OCI-M1 (cell line): Measurements from ENCODE around the gene CYB5D1.
A peak's percentile ranks its signal among the peaks of the same experiment; 100 is the strongest.
"Not testable (repeated sequence)": the region's sequence is repeated elsewhere in the genome, so short reads cannot be mapped to it uniquely, and the experiment has no call there.

Experiments
- DNase-seq: peaks from one replicate; lab custom pipeline; 2025; lab: John Stamatoyannopoulos, UW

Gene CYB5D1

DNA sequence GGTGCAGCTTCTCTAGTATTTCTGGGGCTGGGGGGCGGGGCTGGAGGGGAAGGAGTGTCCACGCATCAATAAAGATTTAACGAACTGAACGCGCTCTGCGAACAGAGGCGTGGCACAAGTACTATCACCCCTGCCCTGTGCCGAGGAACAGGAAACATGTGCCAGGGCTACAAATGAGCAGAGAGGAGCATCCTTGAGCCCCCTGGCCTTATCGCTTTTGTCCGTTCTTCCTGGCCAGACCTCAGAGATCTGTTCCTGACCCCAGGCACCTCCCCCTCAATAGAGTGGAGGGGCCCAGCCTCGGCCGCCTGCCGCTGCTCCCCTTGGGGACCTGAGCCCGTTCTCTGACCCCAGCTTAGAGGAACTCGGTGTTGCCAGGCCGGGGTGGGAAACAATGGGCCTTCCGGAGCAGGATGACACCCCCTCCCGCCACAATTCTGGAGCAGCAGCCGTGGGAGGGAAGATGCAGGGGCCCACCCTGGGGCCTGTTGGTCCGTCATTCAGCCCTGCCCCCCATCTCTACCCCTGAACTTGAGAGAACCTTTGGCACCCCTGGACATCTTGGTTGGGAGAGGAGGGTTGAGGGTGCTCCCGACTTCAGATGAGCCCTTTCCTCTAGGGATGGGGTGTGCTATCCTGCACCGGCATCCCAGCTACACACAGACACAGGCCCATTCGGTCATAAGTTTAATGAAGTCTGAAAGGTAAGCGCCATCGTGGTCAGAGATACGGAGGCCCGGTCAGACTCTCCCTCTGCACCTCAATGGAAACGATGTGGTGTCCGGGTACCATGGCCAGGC, 1.6 kb upstream of the CYB5D1 start:
- DNase-seq = peak; percentile 90

DNA sequence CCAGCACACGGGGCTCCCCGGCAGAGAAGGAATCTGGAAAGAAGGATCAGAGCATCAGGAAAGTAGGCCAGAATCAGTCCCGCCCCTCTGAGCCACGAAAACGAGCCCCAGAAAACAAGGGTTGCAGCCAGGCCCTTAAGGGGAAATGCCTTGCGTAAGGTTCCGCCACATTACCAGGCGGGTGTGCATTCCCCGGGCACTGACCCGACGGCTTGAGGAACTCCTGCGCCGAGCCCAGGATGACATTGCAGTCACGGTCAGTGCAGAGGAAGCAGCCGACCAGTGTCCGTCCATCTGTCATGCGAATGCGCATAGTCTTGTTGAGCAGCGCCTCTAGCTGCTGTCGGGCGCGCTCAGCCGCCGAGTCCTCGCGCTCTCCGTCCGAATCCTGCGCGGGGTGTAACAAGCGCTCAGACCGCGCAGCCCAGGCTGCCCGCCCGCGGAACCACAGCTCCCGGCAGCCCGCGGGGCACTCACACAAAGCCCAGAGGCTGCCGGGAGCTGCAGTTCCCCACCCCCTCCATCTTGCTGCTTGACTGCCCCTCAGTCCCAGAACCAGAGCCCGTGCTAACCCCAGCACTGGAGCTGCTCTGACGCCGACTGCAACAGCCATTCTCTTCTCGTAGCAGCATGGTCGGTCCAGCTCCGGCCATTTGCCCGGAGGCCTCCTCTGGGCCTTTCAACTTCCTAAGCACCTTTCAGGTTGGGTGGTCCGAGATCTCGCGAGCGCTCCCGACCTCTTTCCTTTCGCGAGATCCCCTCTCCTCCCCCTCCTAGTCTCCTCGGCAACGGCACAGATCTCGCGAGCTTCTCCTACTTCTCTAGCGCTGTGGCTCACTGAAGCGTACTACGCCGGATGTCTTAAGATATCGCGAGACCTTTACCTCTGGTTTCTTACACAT, 741 bp upstream of the CYB5D1 start, which contains the start of gene NAA38:
Gene NAA38 (minus strand): TSS at position 749 of the 902 bp plus-strand sequence. CDS start 96 bp downstream, at position 653.
- peak; percentile 99 for DNase-seq

DNA sequence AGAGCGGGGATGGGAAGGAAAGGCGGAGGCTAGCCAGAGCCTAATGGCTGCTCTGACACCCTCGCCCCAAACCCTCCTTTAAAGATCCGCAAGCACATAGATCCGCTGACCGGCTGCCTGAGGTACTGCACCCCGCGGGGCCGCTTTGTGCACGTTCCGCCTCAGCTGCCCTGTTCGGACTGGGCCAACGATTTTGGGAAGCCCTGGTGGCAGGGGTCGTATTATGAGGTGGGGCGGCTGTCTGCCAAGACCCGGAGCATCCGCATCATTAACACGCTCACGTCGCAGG, 663 bp downstream of the CYB5D1 start:
- peak; percentile 74 for DNase-seq

DNA sequence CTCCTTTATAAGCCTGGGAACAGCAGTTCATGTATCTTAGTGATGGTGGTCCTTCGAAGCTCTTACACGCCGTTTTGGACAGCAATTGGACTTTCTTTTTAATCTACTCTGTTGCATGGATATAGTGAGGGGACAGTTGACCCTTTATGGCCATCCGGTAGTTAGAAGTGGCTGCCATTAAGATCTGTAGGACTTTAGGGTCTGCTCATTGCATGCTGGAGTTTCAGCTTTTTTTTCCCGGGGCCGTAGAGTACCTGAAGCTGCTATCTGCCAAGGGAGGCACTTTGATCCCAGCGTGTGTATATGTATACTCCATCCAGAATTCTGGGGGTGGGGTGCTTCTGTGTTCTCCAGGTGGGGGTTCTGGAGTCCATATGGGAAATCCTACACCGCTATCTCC, 1.2 kb downstream of the CYB5D1 start:
- no peak for DNase-seq

DNA sequence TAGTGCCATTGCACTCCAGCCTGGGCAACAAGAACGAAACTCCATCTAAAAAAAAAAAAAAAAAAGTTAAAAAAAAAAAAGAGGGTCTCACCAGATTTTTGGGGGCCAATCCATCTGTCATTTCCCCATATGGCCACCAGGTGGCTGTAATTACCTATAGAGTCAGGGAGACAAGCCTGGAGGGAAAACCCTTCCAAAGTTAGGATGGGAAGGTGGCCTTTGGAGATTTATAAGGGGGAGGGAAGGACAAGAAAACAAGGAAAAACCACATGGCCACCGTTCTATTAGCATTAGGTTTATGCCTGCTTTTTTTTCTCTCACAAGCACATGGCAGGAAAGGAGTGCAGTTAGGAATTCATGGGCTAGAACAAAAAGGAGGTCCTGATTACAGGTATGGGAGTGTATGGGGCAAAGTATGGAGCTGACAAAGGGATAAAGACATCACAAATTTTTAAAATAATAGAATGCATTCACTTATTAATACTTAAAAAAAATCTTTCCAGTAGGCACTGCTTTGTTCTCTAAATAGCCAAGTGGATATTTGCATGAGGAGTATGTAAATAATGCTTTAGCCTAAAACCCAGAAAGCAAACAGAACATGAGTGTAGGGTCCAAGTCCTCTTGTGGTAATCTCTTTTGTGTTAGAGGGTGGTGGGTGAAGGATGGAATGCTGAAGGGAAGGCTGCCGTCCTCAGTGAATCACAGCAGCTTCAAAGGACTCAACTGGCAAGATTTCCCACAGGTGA, 5.1 kb downstream of the CYB5D1 start:
- DNase-seq = peak; percentile 69

DNA sequence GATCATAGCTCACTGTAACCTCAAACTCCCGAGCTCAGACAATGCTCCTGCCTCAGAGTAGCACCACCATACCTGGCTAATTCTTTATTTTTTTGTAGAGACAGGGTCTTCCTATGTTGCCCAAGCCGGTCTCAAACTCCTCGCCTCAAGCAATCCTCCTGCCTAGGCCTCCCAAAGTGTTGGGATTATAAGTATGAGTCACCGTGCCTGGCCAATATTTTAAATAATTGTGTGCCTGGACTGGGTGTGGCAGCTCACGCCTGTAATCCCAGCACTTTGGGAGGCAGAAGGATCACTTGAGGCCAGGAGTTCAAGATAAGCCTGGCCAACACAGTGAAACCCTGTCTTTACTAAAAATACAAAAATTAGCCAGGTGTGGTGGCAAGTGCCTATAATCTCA, 6.6 kb downstream of the CYB5D1 start:
- DNase-seq = not testable (repeated sequence)

DNA sequence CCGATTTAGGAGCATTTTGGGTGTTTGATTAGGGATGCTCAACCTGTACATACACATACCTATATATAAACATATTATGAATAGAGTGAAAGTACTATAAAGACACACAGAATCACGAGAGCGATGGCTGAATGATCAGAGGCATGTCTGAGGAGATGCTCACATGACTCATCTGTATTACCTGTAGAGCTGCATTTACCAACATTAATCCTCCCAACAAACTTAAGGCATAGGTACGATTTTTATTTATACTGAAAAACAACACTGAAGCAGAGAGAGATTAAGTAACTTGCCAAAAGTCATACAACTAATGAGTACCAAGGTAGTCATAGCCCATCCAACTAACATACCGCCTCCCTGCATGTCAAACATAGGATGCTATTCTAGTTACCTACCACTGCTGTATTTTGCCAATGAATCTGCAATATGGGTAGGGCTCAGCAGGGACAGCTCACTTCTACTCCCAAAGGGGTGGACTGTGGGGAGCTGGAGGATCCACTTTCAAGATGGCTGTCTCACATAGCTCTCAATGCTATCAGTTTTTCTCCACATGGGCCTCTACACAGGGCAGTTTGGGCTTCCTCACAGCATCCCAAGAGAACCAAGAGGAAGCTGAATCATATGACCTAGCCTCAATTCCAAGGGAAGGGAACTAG, 7.3 kb downstream of the CYB5D1 start:
- no peak for DNase-seq

DNA sequence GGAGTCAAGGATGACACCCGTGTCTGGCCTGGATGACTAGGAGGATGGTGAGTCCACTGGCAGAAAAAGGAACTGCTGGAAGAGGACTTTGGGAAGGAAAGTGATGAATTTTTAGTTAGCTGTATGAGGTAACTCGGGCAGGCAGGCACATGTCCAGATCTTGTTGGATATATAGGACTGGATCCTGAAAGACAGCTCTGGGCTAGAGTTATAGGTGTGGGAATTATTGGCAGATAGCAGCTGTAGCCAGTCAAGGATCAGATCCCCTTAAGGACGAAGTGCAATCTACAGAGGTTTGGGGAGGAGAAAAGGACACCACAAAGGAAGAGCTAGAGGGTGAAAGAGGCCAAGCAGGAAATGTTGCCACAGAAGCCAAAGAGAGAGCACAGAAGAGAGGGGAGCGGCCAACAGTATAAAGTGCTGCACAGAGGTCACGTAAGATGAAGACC, 10.1 kb downstream of the CYB5D1 start:
- no peak for DNase-seq

DNA sequence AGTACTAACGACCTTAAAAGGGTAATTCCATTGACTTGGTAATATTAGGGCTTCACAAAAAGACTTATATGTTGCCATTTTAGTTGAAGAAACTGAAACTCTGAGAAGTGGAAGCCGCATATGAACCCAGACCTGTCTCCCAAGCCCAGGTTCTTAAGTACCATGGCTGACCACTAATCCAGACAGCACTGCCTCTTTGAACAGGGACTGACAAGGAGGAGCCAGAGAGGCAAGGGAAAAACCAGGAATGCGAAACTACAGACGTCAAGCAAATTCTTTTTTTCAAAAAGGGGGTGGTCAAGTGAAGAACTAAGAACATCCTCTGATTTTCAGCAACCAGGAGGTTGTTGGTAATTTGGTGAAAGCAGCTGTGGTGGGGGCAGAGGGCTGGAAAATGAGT, 15.2 kb downstream of the CYB5D1 start:
- no peak for DNase-seq

DNA sequence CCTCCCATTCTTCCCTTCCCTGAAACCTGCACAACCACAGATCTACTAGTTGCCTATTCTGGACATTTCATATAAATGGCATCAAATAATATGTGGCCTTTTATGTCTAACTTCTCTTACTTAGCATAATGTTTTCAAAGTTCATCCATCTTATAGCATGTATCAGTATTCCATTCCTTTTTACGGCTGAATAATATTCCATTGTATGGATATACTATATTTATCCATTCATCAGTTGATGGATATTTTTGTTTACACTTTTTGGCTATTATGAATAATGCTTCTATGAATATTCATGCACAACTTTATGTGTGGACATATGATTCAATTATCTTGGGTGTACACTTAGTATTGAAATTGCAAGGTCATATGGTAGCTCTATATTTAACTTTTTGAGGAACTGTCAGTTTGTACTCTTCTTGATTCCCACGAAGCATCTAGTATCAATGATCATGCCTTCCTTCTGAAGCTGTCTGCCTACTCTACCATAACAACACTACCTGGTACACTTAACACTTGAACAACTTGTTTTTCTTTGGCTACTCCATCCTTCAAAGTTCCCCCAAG, 18.1 kb downstream of the CYB5D1 start:
- DNase-seq = no peak

DNA sequence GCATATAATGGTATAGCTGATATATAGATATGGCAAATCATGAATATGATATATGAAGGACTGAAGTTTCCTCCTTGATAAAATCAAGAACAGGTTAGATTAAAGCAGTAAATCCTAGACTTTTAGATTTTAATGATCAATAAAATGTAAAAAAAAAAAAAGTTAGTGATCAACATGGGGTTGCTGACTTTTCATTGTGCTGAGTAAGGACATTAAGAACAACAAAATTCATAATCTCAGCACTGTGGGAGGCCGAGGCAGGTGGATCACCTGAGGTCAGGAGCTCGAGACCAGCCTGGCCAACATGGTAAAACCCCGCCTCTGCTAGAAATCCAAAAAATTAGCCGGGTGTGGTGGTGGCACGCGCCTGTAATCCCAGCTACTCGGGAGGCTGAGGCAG, 20.4 kb downstream of the CYB5D1 start:
- no peak for DNase-seq

DNA sequence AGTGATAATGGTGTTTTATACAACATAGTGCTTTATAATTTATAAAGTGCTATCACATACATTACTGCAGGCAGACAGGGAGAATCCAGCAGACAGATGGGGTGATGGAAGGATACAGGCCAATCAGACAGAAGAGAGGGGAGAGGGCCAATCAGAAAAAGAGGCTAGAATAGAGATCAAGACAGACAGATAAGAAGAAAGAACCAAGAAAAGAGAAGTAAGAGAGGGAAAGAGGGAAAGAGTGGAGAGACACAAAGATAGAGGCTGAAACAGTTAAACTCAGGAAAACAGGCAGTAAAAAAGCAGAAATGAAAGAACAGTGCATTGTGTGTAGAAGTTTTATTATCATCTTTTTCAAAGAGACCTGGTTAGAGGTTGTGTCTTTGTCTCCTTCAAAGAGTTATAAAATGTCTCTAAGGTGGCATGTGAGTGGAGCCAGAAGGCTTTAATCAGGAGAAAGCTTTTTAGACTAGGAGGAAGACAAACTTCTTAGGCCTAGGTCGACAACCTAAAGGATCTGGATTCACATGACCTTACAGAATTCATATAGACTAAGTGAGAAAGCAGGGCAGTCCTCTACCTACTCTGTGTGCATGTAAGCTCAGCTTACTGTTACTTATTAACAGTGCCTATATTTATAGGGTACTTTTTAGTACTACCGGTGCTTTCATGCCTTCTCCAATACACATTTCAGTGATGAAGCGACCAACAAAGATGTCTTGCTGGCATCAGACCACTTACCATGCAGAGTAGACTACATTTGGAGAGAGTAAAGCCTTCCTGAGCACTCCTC, 22.5 kb downstream of the CYB5D1 start:
- peak; percentile 77 for DNase-seq

DNA sequence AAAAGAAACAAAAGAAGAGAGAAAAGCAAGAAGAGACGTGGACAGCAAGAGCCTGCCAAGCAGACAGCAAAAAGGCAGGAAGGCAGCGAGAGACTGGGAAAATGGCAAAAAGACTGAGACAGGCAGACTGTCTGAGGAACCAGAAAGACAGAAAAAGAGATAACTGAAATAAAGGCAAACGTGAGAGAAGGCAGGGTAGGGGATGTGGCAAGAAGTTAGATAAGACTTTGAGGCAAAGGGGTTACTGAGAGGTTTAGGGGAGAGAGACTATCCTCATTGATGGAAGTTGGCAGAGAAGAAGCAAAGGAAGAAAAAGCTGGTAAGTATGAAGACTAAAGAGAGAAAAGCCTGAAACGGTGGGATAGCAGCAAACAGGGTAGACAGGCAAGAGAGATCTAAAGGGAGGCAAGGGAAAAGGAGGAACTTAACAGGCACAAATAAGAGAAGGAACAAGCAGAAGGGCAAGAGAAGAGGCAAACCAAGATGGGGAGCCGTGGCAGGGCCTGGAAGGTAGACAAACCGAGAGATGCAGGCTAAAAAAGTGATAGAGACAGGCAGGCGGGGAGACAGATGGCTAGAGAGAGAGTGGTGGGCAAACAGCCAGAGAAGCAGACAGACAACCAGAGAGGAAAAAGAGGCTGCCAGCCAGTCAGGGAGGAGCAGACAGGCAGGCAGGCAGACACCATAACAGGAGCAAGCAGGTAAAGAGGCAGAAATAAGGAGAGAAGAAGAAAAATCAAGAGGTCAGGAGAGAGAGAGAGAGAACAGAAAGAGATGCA, 23.7 kb downstream of the CYB5D1 start:
- peak; percentile 74 for DNase-seq

DNA sequence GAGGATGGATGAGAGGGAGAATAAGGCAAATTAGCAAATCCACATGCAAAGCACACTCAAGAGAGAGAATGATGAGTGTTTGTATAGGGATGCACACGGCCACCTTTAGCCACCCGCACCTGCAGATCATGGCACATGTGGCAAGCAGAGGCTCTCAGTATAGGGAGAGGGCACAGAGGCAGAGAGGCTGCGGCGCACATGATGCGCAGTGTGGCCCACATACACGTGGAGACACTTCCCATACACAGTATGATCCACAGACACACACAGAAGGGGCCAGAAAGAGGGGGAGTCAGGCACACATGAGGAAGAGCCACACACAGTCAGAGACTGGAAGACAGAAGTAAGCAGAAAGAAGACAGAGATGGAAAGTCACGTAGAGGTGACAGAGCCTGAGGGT, 24.3 kb downstream of the CYB5D1 start:
- no peak for DNase-seq

DNA sequence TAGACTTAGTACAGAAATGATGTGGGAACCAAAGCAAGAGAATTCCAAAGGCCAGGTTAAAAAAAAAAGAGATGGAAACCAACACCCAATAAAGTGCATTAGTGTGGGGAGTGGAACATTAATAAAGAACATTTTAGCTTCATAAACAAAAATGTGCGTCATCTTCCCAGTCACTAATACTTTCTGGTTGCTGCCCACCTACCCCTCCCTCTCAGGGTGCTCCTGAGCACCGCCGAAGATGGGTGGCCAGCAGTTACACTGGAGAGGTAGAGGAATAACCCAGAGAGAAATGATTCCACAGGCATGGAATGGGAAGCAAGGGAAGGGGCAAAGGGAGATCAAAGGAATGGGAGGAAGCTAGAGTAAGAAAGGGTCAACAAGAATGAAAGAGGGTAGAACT, 24.8 kb downstream of the CYB5D1 start:
- no peak for DNase-seq

DNA sequence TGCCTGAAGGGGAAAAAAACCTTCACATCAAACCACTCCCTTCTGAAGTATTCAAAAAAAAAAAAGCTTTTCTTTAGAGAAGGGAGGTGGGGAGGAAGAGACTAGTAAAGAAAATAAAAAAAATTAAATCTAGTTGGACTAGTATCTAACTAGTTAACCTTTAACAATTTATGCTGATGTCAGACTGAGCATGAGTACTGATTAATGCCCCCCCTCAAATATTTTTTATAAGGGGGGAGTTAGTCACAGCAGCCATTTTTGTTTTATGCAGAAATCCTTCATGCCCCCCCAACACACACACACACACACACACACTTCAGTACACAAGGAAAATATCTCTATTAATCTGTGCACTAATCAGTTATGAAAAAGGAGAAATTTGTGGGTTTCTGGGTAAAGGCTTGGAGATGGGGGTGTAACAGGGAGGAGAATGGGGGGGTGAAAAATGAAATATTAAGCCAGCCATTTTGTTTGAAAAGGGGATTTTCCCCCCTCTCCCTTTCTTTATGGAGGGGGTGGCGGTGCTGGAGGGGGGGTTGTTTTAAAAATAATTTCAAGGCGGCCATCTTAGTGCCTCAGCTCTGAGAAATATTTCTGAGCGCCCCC, 26.1 kb downstream of the CYB5D1 start:
- DNase-seq = peak; percentile 74

DNA sequence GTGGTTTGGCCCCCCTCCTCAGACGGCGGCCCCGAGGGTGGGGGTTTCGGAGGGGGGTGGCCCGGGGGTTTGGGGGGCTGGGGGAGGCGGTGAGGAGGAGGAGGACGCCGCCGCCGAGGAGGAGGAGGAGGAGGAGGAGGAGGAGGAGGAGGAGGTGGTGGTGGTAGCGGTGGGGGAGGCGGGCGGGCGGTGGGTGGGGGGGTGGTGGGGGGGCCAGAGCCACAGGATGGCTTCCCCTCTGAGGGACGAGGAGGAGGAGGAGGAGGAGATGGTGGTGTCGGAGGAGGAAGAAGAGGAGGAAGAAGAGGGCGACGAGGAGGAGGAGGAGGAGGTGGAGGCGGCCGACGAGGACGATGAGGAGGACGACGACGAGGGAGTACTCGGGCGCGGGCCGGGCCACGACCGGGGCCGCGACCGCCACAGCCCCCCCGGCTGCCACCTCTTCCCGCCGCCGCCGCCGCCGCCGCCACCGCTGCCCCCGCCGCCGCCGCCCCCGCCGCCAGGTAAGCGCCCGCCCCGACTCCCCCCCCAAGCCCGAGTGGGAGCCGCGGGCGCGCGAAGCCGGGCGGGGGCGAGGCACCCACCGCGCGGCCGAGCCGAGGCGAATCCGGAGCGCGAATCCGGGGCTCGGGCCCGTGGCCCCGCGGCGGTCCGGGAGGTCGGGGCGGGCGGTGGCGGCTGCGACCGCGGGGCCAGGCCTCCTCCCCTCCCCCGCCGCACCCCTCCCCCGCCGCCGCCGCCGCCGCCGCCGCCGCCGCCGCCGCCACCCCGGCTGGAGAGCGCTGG, 27.0 kb downstream of the CYB5D1 start:
- DNase-seq = peak; percentile 57

DNA sequence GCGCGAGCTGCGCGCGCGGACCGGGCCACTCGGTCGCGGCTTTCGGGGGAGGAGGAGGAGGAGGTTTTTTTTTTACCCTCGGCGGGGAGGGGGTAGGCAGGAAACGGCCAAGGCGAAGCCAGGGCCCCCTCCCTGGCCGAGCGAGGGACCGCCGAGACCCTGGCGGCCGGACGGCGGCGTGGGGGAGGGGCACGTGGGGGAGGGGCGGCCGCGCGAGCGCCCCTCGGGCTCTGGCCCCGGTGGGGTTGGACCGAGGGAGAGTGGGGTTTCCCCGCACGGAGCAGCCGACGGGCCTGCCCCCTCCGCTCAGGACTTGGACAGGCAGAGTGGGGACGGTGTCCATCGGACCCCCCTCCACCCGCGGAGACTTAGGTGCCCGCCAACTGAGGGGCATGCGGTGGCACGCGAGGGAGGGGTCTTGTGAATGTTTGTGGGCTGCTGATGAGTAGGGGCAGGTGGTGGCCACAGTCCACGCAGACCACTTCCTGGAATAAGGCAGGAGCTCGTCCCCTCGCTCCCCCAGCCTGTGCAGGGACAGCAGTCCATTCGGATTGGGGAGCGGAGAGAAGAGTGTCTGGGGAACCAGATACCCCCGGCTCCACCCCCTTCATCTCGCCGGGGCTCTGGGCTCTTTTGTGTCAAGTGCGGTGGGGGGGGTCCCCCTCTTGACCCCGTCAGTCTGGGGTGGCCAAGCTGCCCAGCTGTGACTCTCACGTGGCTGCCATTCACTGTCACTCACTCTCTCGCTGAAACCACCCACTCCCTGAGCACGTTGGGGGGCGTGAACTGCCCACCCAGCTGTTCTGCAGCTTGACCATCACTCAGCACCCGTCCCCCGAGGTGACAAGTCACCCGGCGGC, 27.8 kb downstream of the CYB5D1 start:
- DNase-seq = peak; percentile 87
